ENCODE measurements around the gene GRB2. TPM values are rescaled to one million over a fixed set of nuclear protein-coding genes. Genes with fewer than 3 reads are reported as not detected.
"Not testable (repeated sequence)": the region's sequence is repeated elsewhere in the genome, so short reads cannot be mapped to it uniquely, and the experiment has no call there.

The GRB2 gene
- polyA plus RNA-seq, 2 of the 4 experiments (the other 2 are of a cell fraction): 91.4 to 91.9 TPM

GRCh38 chr17:75300280-75300679 is 105.2 kb downstream of the GRB2 start:
- no peak for FAIRE-seq
- Histone ChIP-seq H3K4me2 (no peak overlapping the region), H3K27ac (no peak overlapping the region), H3K4me1 (no peaks in the 10 kb centered on the region), H3K9me3 (no peaks in the 10 kb centered on the region), H3K4me3 (no peak overlapping the region)
- 54% methylated on average over 7 of the region's 7 CpGs for WGBS (ENCODE audit: missing lambda C conversion rate)
- ChIA-PET CTCF (interaction anchor here (0.9 to 3.9 kb wide), 4 partner anchors 11 to 112 kb away, joined by 3 to 11 read pairs (median 6); partner anchors contain the start of genes MIF4GD and SLC25A19), POLR2A (interaction anchor here (1.1 kb wide), 1 partner anchor 11 kb away, joined by 4 read pairs; the partner anchor contains the start of gene SLC25A19)
- no peak for DNase-seq (ENCODE audit: low read depth in 1 of 2, low spot score in 1 of 2)
- no peak for ATAC-seq
- TF ChIP-seq CEBPB (IDR thresholded peaks at IDR 0.05) (peak; percentile 26 to 45; a peak in 3 of 4 replicates), SREBF2 (IDR thresholded peaks at IDR 0.05) (no peak)

GRCh38 chr17:75295201-75296158 is 110.0 kb downstream of the GRB2 start:
- H3K4me1 ChIP-seq: peaks cover 1% of the 10 kb centered on the region; the same call in 1 of the 3 replicates
- no peaks in the 10 kb centered on the region for H3K9me3 ChIP-seq
- no peak overlapping the region for H3K4me3 ChIP-seq
- FAIRE-seq: no peak
- DNase-seq (ENCODE audit: low read depth in 1 of 2, low spot score in 1 of 2): no peak
- 87% methylated on average over 8 of the region's 8 CpGs for WGBS (ENCODE audit: missing lambda C conversion rate)
- no peak for ATAC-seq
- ChIA-PET POLR2A (no interaction called here), CTCF (interaction anchor here (0.6 to 2.3 kb wide), 8 partner anchors 9 to 117 kb away, joined by 3 to 10 read pairs (median 3); no protein-coding TSS in a partner anchor)
- TF ChIP-seq USF2 (IDR thresholded peaks at IDR 0.05): no peak
- TF ChIP-seq POLR2A (IDR thresholded peaks at IDR 0.05; ENCODE audit: low read length): no peak
- peak; percentile 22 for TF ChIP-seq ZFP36 (IDR thresholded peaks at IDR 0.05; ENCODE audit: borderline replicate concordance, partially characterized antibody)
- peak; percentile 11; the same call in 1 of the 2 replicates for TF ChIP-seq KDM1A (IDR thresholded peaks at IDR 0.05; ENCODE audit: low read depth)
- no peak overlapping the region for H3K4me2 ChIP-seq
- no peak overlapping the region for H3K27ac ChIP-seq

GRCh38 chr17:75292810-75293448 is 112.5 kb downstream of the GRB2 start:
- ATAC-seq; FAIRE-seq; H3K4me3 ChIP-seq; DNase-seq (ENCODE audit: low read depth in 1 of 2, low spot score in 1 of 2); H3K9me3 ChIP-seq; H3K27ac ChIP-seq; H3K4me2 ChIP-seq: not testable (repeated sequence)
- 83% methylated on average over 16 of the region's 16 CpGs for WGBS (ENCODE audit: missing lambda C conversion rate)
- TF ChIP-seq CEBPB (IDR thresholded peaks at IDR 0.05): peak in 1 of 2 experiments; percentile 28; a peak in 1 of 4 replicates
- ChIA-PET CTCF (interaction anchor here (0.6 to 3.9 kb wide), 9 partner anchors 12 to 1093 kb away, joined by 3 to 22 read pairs (median 4); partner anchors contain the start of gene MIF4GD), POLR2A (interaction anchor here (0.6 kb wide), 2 partner anchors 18 to 21 kb away, joined by 3 to 5 read pairs; no protein-coding TSS in a partner anchor)
- H3K4me1 ChIP-seq: peaks cover 11% of the 10 kb centered on the region

GRCh38 chr17:75289832-75290337 is 115.6 kb downstream of the GRB2 start:
- FAIRE-seq: no peak
- no peak for TF ChIP-seq REST (IDR thresholded peaks at IDR 0.05)
- no peak for TF ChIP-seq CHD2 (IDR thresholded peaks at IDR 0.05; ENCODE audit: low read length, partially characterized antibody)
- TF ChIP-seq MAZ (IDR thresholded peaks at IDR 0.05; ENCODE audit: borderline replicate concordance, low read depth, low read length): no peak
- no peak for TF ChIP-seq USF2 (IDR thresholded peaks at IDR 0.05)
- peak in 1 of 2 experiments; percentile 21; a peak in 3 of 5 replicates for TF ChIP-seq JUN (IDR thresholded peaks at IDR 0.05)
- TF ChIP-seq RAD21 (conservative IDR thresholded peaks at IDR 0.05 in 1 of 2, IDR thresholded peaks at IDR 0.05 in 1 of 2): peak; percentile 36 to 53; a peak in 2 of 5 replicates
- no peak for TF ChIP-seq NR3C1 (IDR thresholded peaks at IDR 0.05)
- TF ChIP-seq GATA3 (IDR thresholded peaks at IDR 0.05; ENCODE audit: borderline replicate concordance): no peak
- no peak for TF ChIP-seq RCOR1 (IDR thresholded peaks at IDR 0.05; ENCODE audit: low read depth, low read length)
- no peak for TF ChIP-seq HMGXB4 (CRISPR knock-in tag; IDR thresholded peaks at IDR 0.05; ENCODE audit: borderline replicate concordance)
- no peak for TF ChIP-seq POLR2A (IDR thresholded peaks at IDR 0.05; ENCODE audit: low read length)
- 0 out of 2 replicates have a peak, but pooled peaks have one; percentile 42 for TF ChIP-seq HOXB5 (CRISPR knock-in tag; IDR thresholded peaks at IDR 0.05)

More at GRCh38 chr17:75289832-75290337, 115.6 kb downstream of the GRB2 start:
- Histone ChIP-seq H3K27ac (peak overlapping the region; percentile 86 to 90), H3K4me2 (peak overlapping the region; percentile 75), H3K4me3 (peak overlapping the region; percentile 72), H3K4me1 (peaks cover 12% of the 10 kb centered on the region), H3K9me3 (no peaks in the 10 kb centered on the region)
- ATAC-seq (peak; percentile 8 to 23; a peak in 5 of 6 replicates), DNase-seq (ENCODE audit: low read depth in 1 of 2, low spot score in 1 of 2) (peak in 1 of 2 experiments; percentile 70)
- WGBS (ENCODE audit: missing lambda C conversion rate): 3% methylated on average over 26 of the region's 26 CpGs
- ChIA-PET POLR2A (interaction anchor here (0.5 to 2.7 kb wide), 23 partner anchors 8 to 417 kb away, joined by 3 to 81 read pairs (median 5); partner anchors contain the start of genes GGA3, GRB2, LLGL2 and MIF4GD), CTCF (interaction anchor here (0.6 to 2.6 kb wide), 22 partner anchors 8 to 427 kb away, joined by 3 to 33 read pairs (median 4); partner anchors contain the start of genes GGA3, GRB2, MIF4GD and MRPS7)
